HepG2 (cell line): ENCODE results near the gene STX4. TPM values are rescaled to one million over a fixed set of nuclear protein-coding genes. Genes with fewer than 3 reads are reported as not detected.
A peak's percentile ranks its signal among the peaks of the same experiment; 100 is the strongest.

ENCODE experiments used
- ASH2L ChIP-seq: fragments of 300-600, 200-600 bp; sonication (generic); IDR thresholded peaks from 2 replicates; pipeline ENCODE4 v1.7.0; 2017; ENCODE audit warnings: low read depth, mild to moderate bottlenecking, moderate library complexity, mixed read lengths, low read length; ENCODE audit not compliant: insufficient read length
- ATM ChIP-seq: fragments of 450-650 bp; IDR thresholded peaks from 2 replicates; pipeline ENCODE4 v1.7.1; 2017; ENCODE audit warnings: mild to moderate bottlenecking, borderline replicate concordance
- EP300 ChIP-seq, 3 experiments: sonication (generic) in 1 of 3; formaldehyde crosslinking in 1 of 3; IDR thresholded peaks; 2 replicates each; pipeline versions ENCODE4 v1.5.1 to v1.6.1; 2011 to 2020; ENCODE audit warnings: low read depth in 2 of 3, low read length in 2 of 3, borderline replicate concordance in 1 of 3, improper control_type of control experiment in 1 of 3, mild to moderate bottlenecking in 1 of 3, missing genetic modification reagents in 1 of 3, moderate library complexity in 1 of 3
- ETV5 ChIP-seq: IDR thresholded peaks from 2 replicates; pipeline ENCODE4 v1.6.1; 2018; ENCODE audit warnings: missing biosample characterization, missing genetic modification reagents, inconsistent platforms, borderline replicate concordance
- FOXA3 ChIP-seq: IDR thresholded peaks from 2 replicates; pipeline ENCODE4 v1.6.1; 2016; ENCODE audit warnings: missing genetic modification reagents, missing compliant biosample characterization
- GATAD2A ChIP-seq: IDR thresholded peaks from 2 replicates; pipeline ENCODE4 v1.6.1; 2016
- KDM1A ChIP-seq: IDR thresholded peaks from 2 replicates; pipeline ENCODE4 v1.6.1; 2016; ENCODE audit warnings: missing compliant biosample characterization
- MAF1 ChIP-seq: sonication (generic); formaldehyde crosslinking; IDR thresholded peaks from 2 replicates; pipeline ENCODE4 v1.5.0; 2020; ENCODE audit warnings: missing genetic modification reagents, borderline replicate concordance
- MEIS2 ChIP-seq: sonication (generic); formaldehyde crosslinking; IDR thresholded peaks from 2 replicates; pipeline ENCODE4 v1.9.0; 2021; ENCODE audit warnings: mild to moderate bottlenecking, missing genetic modification reagents
- MIXL1 ChIP-seq: IDR thresholded peaks from 2 replicates; pipeline ENCODE4 v1.6.1; 2016
- NFIC ChIP-seq: IDR thresholded peaks from 2 replicates; pipeline ENCODE4 v1.6.1; 2012; ENCODE audit warnings: mild to moderate bottlenecking, low read length, inconsistent platforms
- PAXIP1 ChIP-seq: sonication (generic); formaldehyde crosslinking; conservative IDR thresholded peaks from 2 replicates; pipeline ENCODE4 v1.4.0; 2020; ENCODE audit warnings: mild to moderate bottlenecking, missing genetic modification reagents, moderate library complexity
- PPARG ChIP-seq: conservative IDR thresholded peaks from 2 replicates; pipeline ENCODE4 v1.6.1; 2016; ENCODE audit warnings: missing biosample characterization, missing genetic modification reagents
- YEATS4 ChIP-seq: sonication (generic); formaldehyde crosslinking; IDR thresholded peaks from 2 replicates; pipeline ENCODE4 v1.4.0; 2020; ENCODE audit warnings: missing genetic modification reagents, borderline replicate concordance
- ZBTB21 ChIP-seq: sonication (generic); formaldehyde crosslinking; IDR thresholded peaks from 2 replicates; pipeline ENCODE4 v1.4.0; 2020; ENCODE audit warnings: missing genetic modification reagents
- ZBTB37 ChIP-seq: sonication (generic); formaldehyde crosslinking; IDR thresholded peaks from 2 replicates; pipeline ENCODE4 v1.4.0; 2020; ENCODE audit warnings: mild to moderate bottlenecking, missing genetic modification reagents
- ZNF362 ChIP-seq: sonication (generic); formaldehyde crosslinking; IDR thresholded peaks from 2 replicates; pipeline ENCODE4 v1.4.0; 2020; ENCODE audit warnings: missing genetic modification reagents, mild to moderate bottlenecking, borderline replicate concordance
- ZSCAN20 ChIP-seq: sonication (generic); formaldehyde crosslinking; IDR thresholded peaks from 2 replicates; pipeline ENCODE4 v1.4.0; 2020; ENCODE audit warnings: missing genetic modification reagents, mild to moderate bottlenecking, borderline replicate concordance
- polyA plus RNA-seq, 8 experiments: library from polyadenylated mRNA; depleted of rRNA in 3 of 8; stranded (reverse) in 7 of 8; unstranded in 1 of 8; fragments of >200 nt; fragmentation: Illumina TruSeq in 4 of 8; extraction: Trizol in 4 of 8; gene quantifications; 2 replicates each; pipeline versions ENCODE4 v1.2.1 to v1.2.3, GENCODE V29; 2011 to 2016; ENCODE audit warnings: low read depth in 4 of 8, missing spikeins in 1 of 8, mixed read lengths in 1 of 8; ENCODE audit not compliant: insufficient read depth in 1 of 8
- total RNA-seq, 5 experiments: library from RNA; depleted of rRNA; stranded (reverse); fragments of >200 nt; fragmentation: Illumina TruSeq; extraction: Trizol; gene quantifications; 2 replicates each; pipeline ENCODE4 v1.2.3, GENCODE V29; 2016; ENCODE audit warnings: low read depth in 1 of 5

Gene STX4
- total and polyA plus RNA-seq, 2 of the 13 experiments (the other 11 are each of a cell fraction or from before 2014, with no cell fraction given) = 29.2 to 34.6 TPM

GRCh38 chr16:31023627-31024226, 9.6 kb upstream of the STX4 start (continued):
- peak; percentile 71 for TF ChIP-seq PAXIP1 (CRISPR knock-in tag)
- TF ChIP-seq EP300 (IDR thresholded peaks at IDR 0.05; ENCODE audit: low read depth in 2 of 2, low read length in 2 of 2) = peak in 1 of 2 experiments; percentile 65; a peak in 1 of 4 replicates
- no peak for TF ChIP-seq EP300 (CRISPR knock-in tag; IDR thresholded peaks at IDR 0.05; ENCODE audit: borderline replicate concordance)
- no peak for TF ChIP-seq YEATS4 (CRISPR knock-in tag)
- no peak for TF ChIP-seq ASH2L
- TF ChIP-seq ZBTB21 (CRISPR knock-in tag) = no peak
- TF ChIP-seq ETV5 = peak; percentile 31; the same call in 1 of the 2 replicates
- TF ChIP-seq ZBTB37 (CRISPR knock-in tag) = peak; percentile 79; the same call in 1 of the 2 replicates
- TF ChIP-seq MAF1 (CRISPR knock-in tag) = no peak
- TF ChIP-seq PPARG = 0 out of 2 replicates have a peak, but pooled peaks have one; percentile 23
- TF ChIP-seq KDM1A (CRISPR knock-in tag) = 0 out of 2 replicates have a peak, but pooled peaks have one; percentile 16
- TF ChIP-seq ZNF362 = peak; percentile 93
- no peak for TF ChIP-seq ATM
- no peak for TF ChIP-seq MEIS2 (CRISPR knock-in tag)
- 0 out of 2 replicates have a peak, but pooled peaks have one; percentile 22 for TF ChIP-seq NFIC
- TF ChIP-seq ZSCAN20 (CRISPR knock-in tag) = no peak
- peak; percentile 36; the same call in 1 of the 2 replicates for TF ChIP-seq FOXA3
- TF ChIP-seq GATAD2A (CRISPR knock-in tag) = 0 out of 2 replicates have a peak, but pooled peaks have one; percentile 33
- 0 out of 2 replicates have a peak, but pooled peaks have one; percentile 24 for TF ChIP-seq MIXL1 (CRISPR knock-in tag)
